HEK293 (cell line): ENCODE results near the gene ACSM6.

ENCODE experiments used
- CTCF ChIA-PET: fragments of 350-600 bp; formaldehyde crosslinking; extraction: SDS; loops from one replicate; lab custom pipeline; 2021; ENCODE audit warnings: antibody characterized with exemption; lab: Yijun Ruan, JAX
- POLR2A ChIA-PET: fragments of 300-600 bp; formaldehyde crosslinking; extraction: SDS; loops from one replicate; lab custom pipeline; 2020; ENCODE audit warnings: antibody characterized with exemption, inconsistent platforms; lab: Yijun Ruan, JAX
- H3K27ac ChIP-seq: fragments of 200-500 bp; sonication (Bioruptor generic); 2 replicates; pipeline ENCODE4 v1.5.1; 2014; ENCODE audit warnings: low read depth, low read length, control low read depth, inconsistent platforms; ENCODE audit errors: extremely low read depth
- H3K36me3 ChIP-seq, 2 experiments: fragments of 200-500 bp in 1 of 2; sonication (Bioruptor generic) in 1 of 2; 1 replicate in 1 of 2; 2 replicates in 1 of 2; pipeline ENCODE4 v1.5.1; 2014 to 2017; ENCODE audit warnings: inconsistent platforms in 2 of 2, low read length in 2 of 2; ENCODE audit not compliant: control insufficient read depth in 2 of 2, insufficient read depth in 1 of 2
- H3K4me1 ChIP-seq: fragments of 200-500 bp; sonication (Bioruptor generic); 2 replicates; pipeline ENCODE4 v1.5.1; 2014; ENCODE audit warnings: mild to moderate bottlenecking, low read length, inconsistent platforms; ENCODE audit not compliant: control insufficient read depth, insufficient read depth
- H3K4me3 ChIP-seq: 2 replicates; pipeline ENCODE4 v1.5.1; 2011; ENCODE audit warnings: low read depth, mild to moderate bottlenecking, control low read depth, low read length, moderate library complexity
- H3K9me3 ChIP-seq: fragments of 200-500 bp; sonication (Bioruptor generic); 2 replicates; pipeline ENCODE4 v1.5.1; 2014; ENCODE audit warnings: low read depth, low read length, inconsistent platforms; ENCODE audit not compliant: control insufficient read depth, insufficient read depth
- BCL6B ChIP-seq: fragments of 450-650 bp; formaldehyde crosslinking; IDR thresholded peaks from 2 replicates; pipeline ENCODE4 v1.5.1; 2017; ENCODE audit warnings: missing biosample characterization, missing genetic modification characterization
- SCRT1 ChIP-seq: fragments of 450-650 bp; formaldehyde crosslinking; IDR thresholded peaks from 2 replicates; pipeline ENCODE4 v1.5.1; 2016; ENCODE audit warnings: missing biosample characterization, missing genetic modification characterization, borderline replicate concordance
- SCRT2 ChIP-seq: fragments of 450-650 bp; formaldehyde crosslinking; IDR thresholded peaks from 2 replicates; pipeline ENCODE4 v1.5.1; 2016; ENCODE audit warnings: missing biosample characterization, missing genetic modification characterization
- ZBTB11 ChIP-seq: fragments of 450-650 bp; formaldehyde crosslinking; conservative IDR thresholded peaks from 2 replicates; pipeline ENCODE4 v1.5.1; 2016; ENCODE audit warnings: low read depth, missing biosample characterization, missing genetic modification characterization
- ZBTB49 ChIP-seq: fragments of 450-650 bp; formaldehyde crosslinking; IDR thresholded peaks from 2 replicates; pipeline ENCODE4 v1.5.1; 2016; ENCODE audit warnings: missing biosample characterization, missing genetic modification characterization, low read depth
- ZIC2 ChIP-seq: fragments of 450-650 bp; formaldehyde crosslinking; IDR thresholded peaks from 2 replicates; pipeline ENCODE4 v1.5.1; 2016; ENCODE audit warnings: missing biosample characterization, missing genetic modification characterization
- ZNF433 ChIP-seq: fragments of 450-650 bp; formaldehyde crosslinking; IDR thresholded peaks from 2 replicates; pipeline ENCODE4 v1.5.1; 2016; ENCODE audit warnings: missing biosample characterization, missing genetic modification characterization, low read depth
- ZNF521 ChIP-seq: fragments of 450-650 bp; formaldehyde crosslinking; IDR thresholded peaks from 2 replicates; pipeline ENCODE4 v1.5.1; 2017; ENCODE audit warnings: missing biosample characterization, mild to moderate bottlenecking, missing genetic modification characterization
- ZNF677 ChIP-seq: fragments of 450-650 bp; IDR thresholded peaks from 2 replicates; pipeline ENCODE4 v1.5.0; 2018; ENCODE audit warnings: missing biosample characterization, mild to moderate bottlenecking, missing genetic modification characterization, moderate library complexity
- ZNF830 ChIP-seq: fragments of 450-650 bp; IDR thresholded peaks from 2 replicates; pipeline ENCODE4 v1.5.0; 2018; ENCODE audit warnings: missing biosample characterization, missing genetic modification characterization, low read depth, mild to moderate bottlenecking, moderate library complexity
- TF ChIP-seq, protein P1 (sequence below): fragments of 450-650 bp; formaldehyde crosslinking; IDR thresholded peaks from 2 replicates; pipeline ENCODE4 v1.5.1; 2016; ENCODE audit warnings: missing biosample characterization, missing genetic modification characterization
- TF ChIP-seq, protein P2 (sequence below): fragments of 450-650 bp; formaldehyde crosslinking; IDR thresholded peaks from 2 replicates; pipeline ENCODE4 v1.5.1; 2016; ENCODE audit warnings: missing biosample characterization, missing genetic modification characterization, borderline replicate concordance
- TF ChIP-seq, protein P3 (sequence below): fragments of 450-650 bp; formaldehyde crosslinking; IDR thresholded peaks from 2 replicates; pipeline ENCODE4 v1.5.1; 2016; ENCODE audit warnings: missing biosample characterization, missing genetic modification characterization
- TF ChIP-seq, protein P4 (sequence below): fragments of 450-650 bp; formaldehyde crosslinking; IDR thresholded peaks from 2 replicates; pipeline ENCODE4 v1.5.1; 2016; ENCODE audit warnings: missing biosample characterization, missing genetic modification characterization

ACSM6 gene

DNA sequence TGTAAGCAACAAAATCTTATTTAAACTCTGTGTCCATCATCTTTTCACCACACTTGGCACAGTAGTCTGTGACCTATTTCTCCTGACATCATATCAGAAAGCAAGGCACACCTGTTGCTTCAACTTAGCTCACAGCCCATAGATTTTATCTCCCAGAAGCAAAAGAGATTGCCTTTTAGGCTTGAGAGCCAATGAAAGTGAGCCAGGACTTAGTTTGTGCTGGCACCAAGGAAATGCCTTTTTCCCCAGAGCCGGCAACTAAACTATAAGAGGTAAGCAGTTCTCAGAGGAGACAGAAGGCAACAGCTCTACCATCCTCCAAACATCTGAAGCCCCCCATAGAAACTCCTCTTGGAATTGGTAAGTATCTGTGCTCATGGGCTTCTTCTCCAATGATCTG, at the start of gene ACSM6:
Gene ACSM6 (plus strand): TSS at position 295 of the 400 bp plus-strand sequence. CDS start 248 bp downstream, outside the sequence.
- Histone ChIP-seq H3K27ac (no peak within 1 kb of the TSS), H3K4me3 (no peak within 1 kb of the TSS), H3K4me1 (no peaks in the 10 kb centered on the region), H3K36me3 (no peaks in the 10 kb centered on the region), H3K9me3 (no peaks in the 10 kb centered on the region)
- ChIA-PET POLR2A (no interaction called here), CTCF (interaction anchor here (1.6 kb wide), 1 partner anchor 10 kb away, joined by 5 read pairs; no protein-coding TSS in a partner anchor)
- TF ChIP-seq SCRT1: 0 out of 2 replicates have a peak, but pooled peaks have one; percentile 34
- no peak for TF ChIP-seq ZNF677
- no peak for TF ChIP-seq ZBTB11 (tag by site-specific recombination)
- TF ChIP-seq ZBTB49: no peak
- TF ChIP-seq SCRT2 (tag by site-specific recombination): peak; percentile 89
- no peak for TF ChIP-seq ZIC2 (tag by site-specific recombination)

DNA sequence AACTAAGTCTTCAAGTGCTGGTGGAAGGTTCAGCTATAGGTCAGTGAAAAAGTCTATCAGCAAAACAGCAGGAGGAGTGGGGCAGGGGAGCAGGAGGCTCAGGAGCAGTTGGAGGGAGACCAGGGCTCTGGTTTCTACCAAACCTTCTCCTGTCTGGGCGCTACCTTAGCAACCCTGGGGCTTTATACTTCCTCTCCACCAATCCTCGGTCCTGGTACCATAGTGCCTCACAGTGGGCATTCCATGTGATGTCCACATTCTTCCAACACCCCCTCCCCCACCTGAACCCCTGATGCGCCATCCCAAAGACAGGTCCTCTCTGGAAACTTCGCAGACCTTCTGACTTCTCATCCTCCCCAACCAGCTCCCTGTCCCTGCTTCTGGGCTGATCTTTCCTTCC, 25.3 kb upstream of the ACSM6 start:
- TF ChIP-seq, protein P1, sequence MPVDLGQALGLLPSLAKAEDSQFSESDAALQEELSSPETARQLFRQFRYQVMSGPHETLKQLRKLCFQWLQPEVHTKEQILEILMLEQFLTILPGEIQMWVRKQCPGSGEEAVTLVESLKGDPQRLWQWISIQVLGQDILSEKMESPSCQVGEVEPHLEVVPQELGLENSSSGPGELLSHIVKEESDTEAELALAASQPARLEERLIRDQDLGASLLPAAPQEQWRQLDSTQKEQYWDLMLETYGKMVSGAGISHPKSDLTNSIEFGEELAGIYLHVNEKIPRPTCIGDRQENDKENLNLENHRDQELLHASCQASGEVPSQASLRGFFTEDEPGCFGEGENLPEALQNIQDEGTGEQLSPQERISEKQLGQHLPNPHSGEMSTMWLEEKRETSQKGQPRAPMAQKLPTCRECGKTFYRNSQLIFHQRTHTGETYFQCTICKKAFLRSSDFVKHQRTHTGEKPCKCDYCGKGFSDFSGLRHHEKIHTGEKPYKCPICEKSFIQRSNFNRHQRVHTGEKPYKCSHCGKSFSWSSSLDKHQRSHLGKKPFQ: no peak
- TF ChIP-seq BCL6B (tag by site-specific recombination) (no peak), ZNF830 (tag by site-specific recombination) (no peak), ZNF521 (tag by site-specific recombination) (no peak), ZNF433 (no peak)
- TF ChIP-seq, protein P2, sequence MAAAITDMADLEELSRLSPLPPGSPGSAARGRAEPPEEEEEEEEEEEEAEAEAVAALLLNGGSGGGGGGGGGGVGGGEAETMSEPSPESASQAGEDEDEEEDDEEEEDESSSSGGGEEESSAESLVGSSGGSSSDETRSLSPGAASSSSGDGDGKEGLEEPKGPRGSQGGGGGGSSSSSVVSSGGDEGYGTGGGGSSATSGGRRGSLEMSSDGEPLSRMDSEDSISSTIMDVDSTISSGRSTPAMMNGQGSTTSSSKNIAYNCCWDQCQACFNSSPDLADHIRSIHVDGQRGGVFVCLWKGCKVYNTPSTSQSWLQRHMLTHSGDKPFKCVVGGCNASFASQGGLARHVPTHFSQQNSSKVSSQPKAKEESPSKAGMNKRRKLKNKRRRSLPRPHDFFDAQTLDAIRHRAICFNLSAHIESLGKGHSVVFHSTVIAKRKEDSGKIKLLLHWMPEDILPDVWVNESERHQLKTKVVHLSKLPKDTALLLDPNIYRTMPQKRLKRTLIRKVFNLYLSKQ (tag by site-specific recombination): no peak
- TF ChIP-seq, protein P3, sequence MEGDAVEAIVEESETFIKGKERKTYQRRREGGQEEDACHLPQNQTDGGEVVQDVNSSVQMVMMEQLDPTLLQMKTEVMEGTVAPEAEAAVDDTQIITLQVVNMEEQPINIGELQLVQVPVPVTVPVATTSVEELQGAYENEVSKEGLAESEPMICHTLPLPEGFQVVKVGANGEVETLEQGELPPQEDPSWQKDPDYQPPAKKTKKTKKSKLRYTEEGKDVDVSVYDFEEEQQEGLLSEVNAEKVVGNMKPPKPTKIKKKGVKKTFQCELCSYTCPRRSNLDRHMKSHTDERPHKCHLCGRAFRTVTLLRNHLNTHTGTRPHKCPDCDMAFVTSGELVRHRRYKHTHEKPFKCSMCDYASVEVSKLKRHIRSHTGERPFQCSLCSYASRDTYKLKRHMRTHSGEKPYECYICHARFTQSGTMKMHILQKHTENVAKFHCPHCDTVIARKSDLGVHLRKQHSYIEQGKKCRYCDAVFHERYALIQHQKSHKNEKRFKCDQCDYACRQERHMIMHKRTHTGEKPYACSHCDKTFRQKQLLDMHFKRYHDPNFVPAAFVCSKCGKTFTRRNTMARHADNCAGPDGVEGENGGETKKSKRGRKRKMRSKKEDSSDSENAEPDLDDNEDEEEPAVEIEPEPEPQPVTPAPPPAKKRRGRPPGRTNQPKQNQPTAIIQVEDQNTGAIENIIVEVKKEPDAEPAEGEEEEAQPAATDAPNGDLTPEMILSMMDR (tag by site-specific recombination): no peak
- TF ChIP-seq, protein P4, sequence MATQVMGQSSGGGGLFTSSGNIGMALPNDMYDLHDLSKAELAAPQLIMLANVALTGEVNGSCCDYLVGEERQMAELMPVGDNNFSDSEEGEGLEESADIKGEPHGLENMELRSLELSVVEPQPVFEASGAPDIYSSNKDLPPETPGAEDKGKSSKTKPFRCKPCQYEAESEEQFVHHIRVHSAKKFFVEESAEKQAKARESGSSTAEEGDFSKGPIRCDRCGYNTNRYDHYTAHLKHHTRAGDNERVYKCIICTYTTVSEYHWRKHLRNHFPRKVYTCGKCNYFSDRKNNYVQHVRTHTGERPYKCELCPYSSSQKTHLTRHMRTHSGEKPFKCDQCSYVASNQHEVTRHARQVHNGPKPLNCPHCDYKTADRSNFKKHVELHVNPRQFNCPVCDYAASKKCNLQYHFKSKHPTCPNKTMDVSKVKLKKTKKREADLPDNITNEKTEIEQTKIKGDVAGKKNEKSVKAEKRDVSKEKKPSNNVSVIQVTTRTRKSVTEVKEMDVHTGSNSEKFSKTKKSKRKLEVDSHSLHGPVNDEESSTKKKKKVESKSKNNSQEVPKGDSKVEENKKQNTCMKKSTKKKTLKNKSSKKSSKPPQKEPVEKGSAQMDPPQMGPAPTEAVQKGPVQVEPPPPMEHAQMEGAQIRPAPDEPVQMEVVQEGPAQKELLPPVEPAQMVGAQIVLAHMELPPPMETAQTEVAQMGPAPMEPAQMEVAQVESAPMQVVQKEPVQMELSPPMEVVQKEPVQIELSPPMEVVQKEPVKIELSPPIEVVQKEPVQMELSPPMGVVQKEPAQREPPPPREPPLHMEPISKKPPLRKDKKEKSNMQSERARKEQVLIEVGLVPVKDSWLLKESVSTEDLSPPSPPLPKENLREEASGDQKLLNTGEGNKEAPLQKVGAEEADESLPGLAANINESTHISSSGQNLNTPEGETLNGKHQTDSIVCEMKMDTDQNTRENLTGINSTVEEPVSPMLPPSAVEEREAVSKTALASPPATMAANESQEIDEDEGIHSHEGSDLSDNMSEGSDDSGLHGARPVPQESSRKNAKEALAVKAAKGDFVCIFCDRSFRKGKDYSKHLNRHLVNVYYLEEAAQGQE (tag by site-specific recombination): no peak
- Histone ChIP-seq H3K4me1 (no peaks in the 10 kb centered on the region), H3K27ac (no peak overlapping the region), H3K36me3 (no peaks in the 10 kb centered on the region), H3K4me3 (no peak overlapping the region), H3K9me3 (no peaks in the 10 kb centered on the region)
- POLR2A ChIA-PET: no interaction called here
- CTCF ChIA-PET: no interaction called here
